Stimulated activated CD8-positive, alpha-beta memory T cell treated with anti-CD3 and anti-CD28 coated beads, Interleukin-2, amount 100 ng/mL, for 1 hour (primary cell): ENCODE results near the gene ARL5C.

ENCODE experiments used
- DNase-seq, 2 donors: peaks; one replicate each; pipeline ENCODE4 v3.0.0-alpha.2; 2020; ENCODE audit warnings: low read depth in 2 of 2

The ARL5C gene

GRCh38 chr17:39167476-39167875 is 1.5 kb upstream of the ARL5C start:
- DNase-seq: no peak

GRCh38 chr17:39166437-39167335 is 725 bp upstream of the ARL5C start:
- no peak for DNase-seq

GRCh38 chr17:39165178-39165840 is 652 bp downstream of the ARL5C start:
- DNase-seq: no peak

- DNase-seq: peak; percentile 42 to 55
Measured at GRCh38 chr17:39164675-39165143, 1.3 kb downstream of the ARL5C start.

DNA sequence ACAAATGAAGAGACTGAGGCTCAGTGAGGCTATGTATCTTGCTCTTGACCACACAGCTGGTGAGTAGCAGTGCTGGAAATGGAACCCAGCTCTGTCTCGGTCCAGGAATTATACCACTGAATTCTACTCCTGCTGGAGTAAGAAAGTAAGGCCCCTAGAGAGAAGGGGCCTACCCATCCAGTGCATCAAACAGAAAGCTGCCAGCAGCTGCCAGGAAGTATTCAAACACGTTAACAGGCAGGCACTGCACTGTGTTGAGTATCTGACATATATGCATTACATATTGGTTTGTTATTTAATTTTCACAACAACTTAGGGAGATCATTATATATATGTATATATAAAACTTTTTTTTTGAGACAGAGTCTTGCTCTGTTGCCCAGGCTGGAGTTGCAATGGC is 4.0 kb downstream of the ARL5C start:
- no peak for DNase-seq

DNA sequence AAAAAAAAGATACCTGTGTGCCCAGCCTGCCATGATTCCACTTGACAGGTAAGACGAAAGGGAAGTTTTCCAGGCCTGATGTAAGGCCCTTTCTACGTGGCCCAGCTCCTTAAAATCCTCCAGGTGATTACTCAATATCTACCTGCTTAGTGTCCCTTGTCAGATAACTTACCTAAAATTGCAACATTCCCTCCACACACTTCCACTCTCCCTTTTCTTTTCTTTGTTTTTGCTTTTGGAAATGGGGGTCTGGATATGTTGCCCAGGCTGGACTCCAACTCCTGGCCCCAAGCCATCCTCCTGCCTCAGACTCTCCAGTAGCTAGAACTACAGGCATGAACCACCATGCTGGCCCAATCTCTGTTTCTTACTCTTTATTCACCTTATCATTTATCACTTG is 7.3 kb downstream of the ARL5C start:
- DNase-seq: no peak

DNA sequence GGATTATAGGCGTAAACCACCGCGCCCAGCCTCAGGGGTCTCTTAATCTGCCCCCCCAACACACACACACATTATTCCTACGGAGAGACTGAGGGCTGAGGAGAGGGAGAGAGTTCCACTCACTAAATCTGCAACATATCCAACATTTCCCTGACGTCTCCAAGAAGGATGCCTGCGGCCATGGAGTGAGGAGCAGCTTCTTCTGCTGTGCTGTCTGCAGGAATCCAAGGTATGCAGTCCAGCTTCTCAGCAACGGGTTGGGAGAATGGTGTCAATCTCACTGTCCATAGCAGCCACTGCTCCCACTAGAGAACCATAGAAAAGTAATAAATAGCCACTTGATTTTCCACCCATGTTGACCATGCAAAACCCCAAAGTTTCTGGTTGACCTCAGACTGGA is 9.5 kb downstream of the ARL5C start:
- no peak for DNase-seq

GRCh38 chr17:39155654-39156053 is 10.3 kb downstream of the ARL5C start:
- DNase-seq: no peak

GRCh38 chr17:39153599-39154051 is 12.3 kb downstream of the ARL5C start:
- DNase-seq: peak; percentile 89 to 90

GRCh38 chr17:39151943-39152818 is 13.8 kb downstream of the ARL5C start:
- no peak for DNase-seq

DNA sequence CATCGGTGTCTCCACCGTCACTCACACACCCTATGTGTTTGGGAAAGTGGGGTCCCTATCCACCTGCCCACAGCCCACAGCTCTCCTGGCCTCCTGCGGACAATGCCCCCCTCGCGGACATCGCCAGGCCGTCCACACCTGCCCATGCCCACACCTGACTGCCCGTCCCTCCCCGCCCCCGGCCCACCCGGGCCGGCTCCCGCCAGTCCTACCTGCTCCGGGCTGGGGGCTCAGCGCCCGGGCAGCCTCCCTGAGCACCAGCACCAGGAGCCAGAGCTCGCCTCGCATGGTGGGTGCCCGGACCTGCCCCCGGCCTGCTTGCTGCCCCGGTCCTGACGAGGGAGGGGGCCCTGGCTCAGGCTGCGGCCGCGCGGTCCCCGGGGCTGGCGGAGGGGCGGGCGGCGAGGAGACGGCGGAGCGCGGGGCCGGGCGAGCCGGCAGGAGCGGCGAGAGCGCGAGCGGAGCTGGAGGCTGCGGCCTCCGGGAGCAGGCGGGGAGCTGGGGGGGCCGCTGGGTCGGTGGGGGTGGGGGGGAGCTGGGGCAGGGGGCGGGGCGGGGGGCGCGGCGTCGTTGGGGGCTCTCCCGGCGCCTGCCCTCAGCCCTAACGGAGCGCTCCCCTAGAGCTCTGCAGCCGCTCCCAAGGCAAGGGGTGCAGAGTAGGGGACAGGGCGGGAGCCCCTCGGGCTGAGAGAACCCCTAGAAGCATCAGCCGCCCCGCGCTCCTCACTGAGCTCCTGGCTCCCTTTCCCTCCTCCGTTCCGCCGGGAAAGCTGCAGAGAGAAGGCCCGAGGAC is 14.6 kb downstream of the ARL5C start, which contains the start of gene PLXDC1:
Gene PLXDC1 (minus strand): TSS at position 488 of the 793 bp plus-strand sequence. CDS start 200 bp downstream, at position 288.
- no peak for DNase-seq

GRCh38 chr17:39150795-39151149 is 15.2 kb downstream of the ARL5C start:
- no peak for DNase-seq

GRCh38 chr17:39150104-39150634 is 15.8 kb downstream of the ARL5C start:
- no peak for DNase-seq

DNA sequence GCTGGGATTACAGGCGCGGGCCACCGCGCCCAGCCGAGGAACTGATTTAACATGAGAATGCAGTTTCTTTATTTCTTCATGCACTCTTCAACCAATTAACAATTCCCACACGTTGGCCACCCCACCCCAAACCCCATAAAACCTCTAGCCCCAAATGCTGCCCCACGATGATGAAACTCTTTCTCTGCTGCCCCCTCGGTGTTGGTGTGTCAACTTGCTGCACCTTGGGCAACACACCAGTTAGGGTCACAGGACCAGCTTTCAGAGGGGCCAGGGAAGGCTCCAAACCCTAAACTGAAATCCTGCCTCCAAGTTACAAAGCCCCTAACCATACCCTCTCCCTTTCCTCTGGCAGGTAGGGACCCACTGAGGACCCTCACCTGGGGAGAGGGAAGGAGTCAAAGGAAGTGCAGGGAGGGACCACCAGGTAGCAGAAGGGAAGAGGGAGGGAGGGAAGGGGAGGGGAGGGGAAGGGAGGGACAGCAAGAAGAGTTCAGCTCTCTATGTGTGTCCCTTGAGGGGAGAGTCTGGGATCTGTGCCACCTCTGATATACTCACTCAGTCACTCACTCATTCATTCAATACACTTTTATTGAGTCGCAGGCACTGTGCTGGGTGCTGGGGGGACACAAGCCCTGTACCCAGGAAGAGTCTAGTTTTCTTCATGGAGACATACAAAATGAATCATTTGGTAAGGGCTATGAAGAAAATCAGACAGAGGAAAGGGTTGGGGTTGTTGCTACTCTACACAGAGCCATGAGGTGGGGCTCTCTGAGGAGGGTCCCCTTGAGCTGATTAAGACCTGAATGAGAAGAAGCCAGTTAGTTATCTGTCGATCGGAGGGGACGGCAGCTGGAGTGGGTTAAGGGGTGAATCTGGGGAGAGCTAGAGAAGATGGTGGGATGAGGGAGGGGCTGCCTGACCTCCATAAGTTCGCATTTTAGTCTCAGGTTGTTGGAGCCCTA is 18.5 kb downstream of the ARL5C start:
- DNase-seq: no peak

GRCh38 chr17:39146273-39146672 is 19.7 kb downstream of the ARL5C start:
- DNase-seq: no peak

DNA sequence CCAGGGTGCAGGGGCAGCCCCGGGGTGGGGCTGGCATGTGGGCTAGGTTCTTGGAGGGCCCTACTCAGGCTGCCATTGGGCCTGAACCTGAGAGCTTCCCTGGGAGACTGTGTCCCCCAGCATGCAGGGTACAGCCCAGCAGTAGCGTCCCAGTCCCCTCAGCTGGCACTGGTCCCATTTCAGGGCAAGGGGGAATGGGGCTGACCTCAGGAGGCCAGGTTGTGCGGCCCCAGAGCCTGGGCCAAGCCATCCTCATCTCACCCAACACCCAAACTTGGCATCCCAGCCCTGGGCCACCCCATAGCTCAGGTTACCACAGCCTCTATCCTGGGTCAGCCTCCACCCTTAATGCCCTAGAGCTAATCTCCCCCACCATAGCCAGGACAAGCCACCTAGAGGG is 20.8 kb downstream of the ARL5C start:
- DNase-seq: no peak

- no peak for DNase-seq
Measured at GRCh38 chr17:39144416-39144840, 21.5 kb downstream of the ARL5C start.

GRCh38 chr17:39143552-39144093 is 22.3 kb downstream of the ARL5C start:
- no peak for DNase-seq
